Renal pelvis (tissue), 4 donors: ENCODE data around the gene AUTS2. TPM values are rescaled to one million over a fixed set of nuclear protein-coding genes. Genes with fewer than 3 reads are reported as not detected.

Experiments used
- DNase-seq: peaks from one replicate; pipeline ENCODE4 v3.0.0-alpha.2; 2013
- polyA plus RNA-seq, 3 donors: library from polyadenylated mRNA; unstranded; fragments of 120-200 nt; gene quantifications; one replicate each; pipeline ENCODE4 v1.2.1, GENCODE V29; 2013; ENCODE audit not compliant: insufficient read length in 3 of 3

The AUTS2 gene
- polyA plus RNA-seq, 3 donors: 85.8 to 114 (median 86.6) TPM

- DNase-seq: no peak
Measured at GRCh38 chr7:70533614-70534013, 935.3 kb downstream of the AUTS2 start.

DNA sequence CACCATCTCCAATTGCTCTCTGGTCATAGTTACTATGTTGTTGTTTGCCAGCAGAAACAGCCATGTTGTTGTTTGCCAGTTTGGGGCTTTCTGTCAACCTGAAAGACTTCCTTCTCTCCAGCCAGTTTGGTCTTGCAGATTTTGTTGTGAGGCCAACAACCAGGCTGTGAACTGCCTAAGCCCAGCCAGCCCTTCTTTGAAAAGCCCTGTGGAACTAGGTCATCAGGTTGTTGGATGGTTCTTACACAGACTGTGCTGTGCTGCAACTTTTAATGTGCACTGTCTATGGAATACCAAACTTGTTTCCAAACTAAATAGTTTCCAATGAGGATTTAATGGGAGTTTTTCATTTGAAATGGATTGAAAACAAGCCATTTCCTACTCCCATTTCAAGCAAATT lies 940.9 kb downstream of the AUTS2 start:
- DNase-seq: no peak

DNA sequence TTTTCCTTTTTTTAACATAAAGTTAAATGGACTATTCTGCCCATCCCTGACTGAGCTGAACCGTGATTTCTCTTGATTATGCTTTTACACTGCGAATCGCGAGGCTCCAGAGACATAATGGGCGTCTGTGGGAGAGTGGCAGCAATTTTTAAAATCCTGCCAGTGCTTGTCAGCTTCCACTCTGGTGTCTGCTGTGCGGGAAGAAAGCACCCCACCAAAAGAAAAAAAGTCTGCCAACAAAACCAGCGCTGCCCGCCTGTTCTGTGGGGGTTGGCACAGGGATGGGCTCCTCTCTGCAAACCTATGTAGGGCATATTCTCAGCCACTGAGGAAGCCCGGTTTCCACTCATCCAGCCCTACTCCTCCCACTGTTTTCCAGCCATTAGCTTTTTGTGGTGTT lies 941.3 kb downstream of the AUTS2 start:
- no peak for DNase-seq

DNA sequence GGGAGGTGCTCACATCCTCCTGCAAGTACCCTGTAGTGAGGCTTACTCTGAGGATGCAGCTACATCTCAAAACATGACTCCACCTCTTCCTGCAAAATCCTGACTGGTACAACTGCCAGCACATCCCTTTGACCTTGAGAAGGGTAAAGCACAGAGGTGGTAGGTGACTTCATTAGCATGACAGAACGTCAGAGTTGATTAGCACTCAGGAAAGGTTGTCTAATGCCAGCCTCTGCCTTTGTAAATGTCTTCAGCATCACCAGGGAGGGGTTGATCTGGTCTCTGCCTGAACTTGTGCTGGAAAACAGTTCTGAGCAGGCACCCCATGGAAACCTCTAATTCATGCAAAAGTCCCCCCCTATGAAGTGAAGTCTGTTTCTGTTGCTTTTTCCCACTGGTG lies 942.4 kb downstream of the AUTS2 start:
- DNase-seq: no peak

DNA sequence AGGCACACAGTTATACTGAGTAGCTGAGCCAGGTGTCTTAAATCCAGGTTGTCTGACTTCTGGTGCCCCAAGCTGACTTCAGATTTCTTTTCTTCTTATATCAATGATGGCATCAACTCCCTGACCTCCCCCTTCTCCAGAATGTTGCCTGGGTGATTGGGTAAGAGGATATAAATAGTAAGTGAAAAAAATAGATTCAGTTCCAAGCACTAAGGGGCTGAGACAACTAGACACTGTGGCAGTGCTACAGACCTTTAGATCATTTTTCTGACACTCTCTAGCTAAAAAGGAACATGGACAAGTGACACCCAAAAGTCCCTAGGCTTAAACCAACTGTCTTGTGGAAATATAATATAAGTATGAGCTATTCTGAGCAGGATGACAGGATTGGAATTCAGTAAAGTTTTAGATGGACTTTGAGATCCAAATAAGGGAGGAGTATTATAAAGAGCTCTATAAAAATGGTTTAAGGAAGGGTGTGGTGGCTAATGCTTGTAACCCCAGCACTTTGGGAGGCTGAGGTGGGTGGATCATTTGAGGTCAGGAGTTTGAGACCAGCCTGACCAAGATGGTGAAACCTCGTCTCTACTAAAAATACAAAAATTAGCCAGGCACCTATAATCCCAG lies 944.6 kb downstream of the AUTS2 start:
- DNase-seq: no peak

DNA sequence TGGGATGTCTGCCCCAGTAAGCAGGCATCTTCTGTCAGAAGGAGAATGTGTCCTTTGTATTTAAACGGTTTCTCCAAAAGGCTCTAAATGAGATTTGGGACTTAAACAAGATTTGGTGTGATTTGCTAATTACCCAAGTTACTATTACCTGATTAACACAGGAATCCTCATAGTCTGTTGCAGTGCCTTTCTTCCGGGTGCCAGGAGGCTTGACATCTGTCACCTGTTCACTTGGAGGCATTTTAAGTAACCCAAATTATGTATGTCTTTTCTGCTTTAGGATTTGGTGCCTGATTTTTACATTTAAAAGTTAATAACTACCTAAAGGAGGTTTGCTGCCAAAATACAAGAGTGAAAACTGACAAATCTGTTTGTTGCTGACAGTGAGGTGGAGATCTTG lies 945.7 kb downstream of the AUTS2 start:
- no peak for DNase-seq

DNA sequence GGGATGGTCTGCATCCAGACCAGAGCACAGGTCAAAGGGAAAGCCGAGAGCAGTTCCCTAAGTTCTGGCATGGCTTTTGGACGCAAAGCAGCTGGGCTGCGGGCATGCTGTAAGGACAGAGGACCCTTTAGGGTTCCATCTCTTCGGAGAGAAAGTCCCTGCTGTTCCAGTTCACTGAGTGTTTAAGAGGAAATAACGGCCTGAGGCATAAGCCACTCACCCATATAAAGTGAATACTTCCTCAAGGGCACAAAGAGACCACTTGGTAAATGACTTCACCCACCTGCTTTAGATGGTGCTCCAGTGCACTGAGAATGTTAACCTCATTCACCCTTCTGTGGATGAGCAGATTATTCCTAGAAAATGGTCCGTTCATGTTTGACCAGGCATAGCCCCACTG lies 946.9 kb downstream of the AUTS2 start:
- no peak for DNase-seq

GRCh38 chr7:70552141-70552540 lies 953.9 kb downstream of the AUTS2 start:
- DNase-seq: no peak

DNA sequence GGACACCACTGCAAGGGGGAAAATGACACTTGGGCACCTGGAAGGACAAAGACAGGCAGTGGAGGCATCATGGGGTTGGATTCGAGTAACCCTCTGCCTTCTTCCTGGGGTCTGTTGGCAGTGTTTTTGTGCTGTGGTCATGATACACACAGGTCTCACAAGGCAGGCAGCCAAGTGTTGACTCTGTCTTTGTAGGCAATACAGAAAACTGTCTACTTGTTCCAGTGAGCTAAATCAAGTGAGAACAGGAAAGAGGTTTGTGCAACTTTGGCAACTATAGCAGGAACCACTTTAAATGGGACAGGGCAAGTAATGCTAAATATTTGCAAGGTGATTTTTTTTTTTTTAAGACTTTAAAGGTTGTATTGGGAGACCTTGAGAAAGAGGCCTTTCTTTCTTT lies 955.1 kb downstream of the AUTS2 start:
- DNase-seq: no peak

DNA sequence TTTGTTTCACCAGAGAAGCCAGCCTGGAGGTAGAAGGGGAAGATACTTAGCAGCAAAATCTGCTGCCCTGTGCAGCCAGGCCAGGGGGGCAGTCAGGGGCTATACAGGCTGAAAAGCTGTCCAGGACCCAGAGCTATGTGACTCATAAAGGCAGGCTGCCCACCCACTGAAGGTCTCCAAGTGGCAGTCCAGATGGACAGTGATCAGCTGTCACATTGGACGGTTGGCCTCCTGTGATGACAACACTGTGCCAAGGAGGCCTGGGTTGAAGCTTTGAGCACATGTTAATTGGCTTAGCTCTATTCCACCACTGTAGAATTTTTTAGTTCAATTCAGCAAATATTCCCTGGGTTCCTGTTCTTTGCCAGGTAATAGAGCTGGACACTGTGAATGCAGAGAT lies 956.4 kb downstream of the AUTS2 start:
- no peak for DNase-seq

GRCh38 chr7:70556761-70557160 lies 958.5 kb downstream of the AUTS2 start:
- no peak for DNase-seq

GRCh38 chr7:70557338-70557737 lies 959.1 kb downstream of the AUTS2 start:
- no peak for DNase-seq

GRCh38 chr7:70559815-70560214 lies 961.5 kb downstream of the AUTS2 start:
- DNase-seq: no peak

DNA sequence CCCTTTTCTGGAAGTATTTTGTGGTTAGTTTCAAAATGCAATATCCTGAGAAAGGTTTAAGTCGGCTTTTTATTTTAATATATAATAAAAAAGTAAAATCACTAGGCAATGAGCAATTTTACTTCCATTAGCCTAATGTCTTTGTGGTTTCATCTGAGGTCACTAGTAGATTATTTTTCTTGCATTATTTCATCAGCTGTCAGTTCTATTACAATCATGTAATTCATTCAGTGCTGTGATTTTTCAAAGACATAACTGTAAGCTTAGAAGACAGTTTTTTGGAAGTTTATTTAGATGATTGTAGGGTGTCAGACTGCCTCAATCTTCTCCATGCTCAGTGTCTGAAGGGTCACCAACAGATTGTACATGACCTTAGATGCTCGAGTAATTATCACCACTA lies 965.7 kb downstream of the AUTS2 start:
- DNase-seq: no peak

DNA sequence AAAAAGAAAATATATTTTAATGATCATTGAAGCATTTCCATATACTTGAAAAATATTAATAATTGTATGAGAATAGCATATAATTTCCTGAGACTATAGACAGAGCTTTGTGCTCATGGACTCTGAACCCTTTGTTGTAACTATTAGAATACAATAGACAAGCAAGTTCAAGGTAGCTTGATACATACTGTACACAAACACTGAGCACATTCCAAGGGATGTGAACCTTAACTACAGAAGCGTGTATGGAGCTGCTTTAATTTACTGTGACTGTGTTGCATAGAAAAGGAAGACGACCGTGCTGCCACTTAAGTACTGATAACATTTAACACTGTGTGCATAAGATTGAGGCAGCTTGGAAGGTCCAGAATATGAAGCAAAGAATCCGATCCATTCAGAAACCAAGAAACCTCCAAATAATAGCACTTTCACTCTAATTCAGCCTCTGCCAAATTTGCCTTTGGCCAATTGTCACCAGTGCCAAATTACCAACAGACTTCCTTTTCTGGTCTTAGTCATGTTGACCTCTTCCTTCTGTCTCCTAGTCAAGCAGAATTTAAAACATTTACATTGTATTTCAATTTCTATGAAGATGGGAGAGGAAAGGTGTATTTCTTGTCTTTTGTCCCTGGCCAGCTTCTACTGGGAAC lies 967.6 kb downstream of the AUTS2 start:
- no peak for DNase-seq

DNA sequence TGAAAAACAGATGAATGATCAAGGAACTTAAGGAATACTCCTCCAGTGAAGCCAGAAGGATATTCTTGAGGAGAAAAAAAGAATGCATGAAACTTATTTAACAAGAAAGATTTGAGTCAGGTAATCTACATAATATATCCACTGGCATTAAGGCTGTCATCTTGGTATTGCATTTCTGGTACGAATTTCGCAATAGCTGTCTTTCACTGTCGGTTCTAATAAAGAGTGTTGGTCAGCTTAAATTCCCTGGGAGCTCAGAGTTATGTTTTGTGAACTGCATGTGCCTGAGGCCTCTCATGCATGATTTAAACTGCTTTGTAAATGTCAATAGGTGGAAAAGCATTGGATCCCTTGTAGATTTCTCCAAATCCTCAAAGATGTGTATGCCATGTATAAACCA lies 968.4 kb downstream of the AUTS2 start:
- no peak for DNase-seq

DNA sequence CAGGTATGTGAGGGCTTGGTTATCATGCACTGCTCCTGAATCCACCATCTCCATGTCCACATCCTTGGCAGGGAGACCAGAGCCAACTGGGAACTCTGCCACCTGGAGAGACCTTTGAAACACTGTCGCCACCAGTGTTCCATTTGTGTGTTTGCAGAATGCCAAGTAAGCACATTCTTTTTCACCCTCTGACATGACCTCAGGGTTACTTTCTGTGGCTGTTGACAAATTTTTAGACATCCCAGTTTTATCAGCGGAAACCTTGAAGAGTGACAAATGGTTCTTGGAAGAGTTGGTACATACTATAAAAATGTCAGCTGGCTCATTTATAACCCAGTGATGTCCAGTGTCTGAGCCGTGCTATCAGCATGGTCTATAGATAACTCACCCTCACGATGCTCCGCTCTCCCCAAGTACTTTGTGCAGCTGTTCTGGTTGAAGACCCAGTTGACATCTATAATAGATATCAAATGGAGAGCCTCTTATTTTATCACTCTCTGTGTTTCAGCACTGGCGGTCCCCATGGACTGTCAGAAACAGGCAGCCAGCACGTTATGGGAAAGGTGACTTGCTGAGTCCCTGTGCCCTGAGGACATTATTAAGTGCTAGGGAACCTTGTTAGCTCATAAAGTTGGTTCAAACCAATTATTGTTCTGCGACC lies 970.5 kb downstream of the AUTS2 start:
- no peak for DNase-seq

DNA sequence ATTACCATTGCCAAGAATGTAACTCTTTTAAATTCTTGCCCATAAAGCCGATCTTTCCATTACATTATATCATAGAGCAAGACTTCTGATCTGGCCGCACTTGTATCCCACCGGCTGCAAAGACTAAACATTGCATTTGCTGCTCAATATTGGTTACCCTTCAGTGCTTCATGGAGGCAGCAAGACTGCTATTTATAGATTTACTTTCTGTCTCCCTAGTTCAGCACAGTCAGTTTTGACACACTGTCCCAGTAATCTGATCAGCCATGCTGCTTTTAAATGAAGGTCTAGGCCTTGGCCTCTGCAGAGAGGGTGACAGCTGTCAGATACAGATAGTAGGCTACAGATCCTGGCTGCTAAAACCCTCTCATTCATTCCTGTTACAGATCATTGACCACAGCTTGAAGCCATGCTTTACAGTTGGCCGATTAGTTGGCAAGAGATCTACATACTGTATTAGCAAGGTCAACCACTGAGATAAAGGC lies 971.1 kb downstream of the AUTS2 start:
- no peak for DNase-seq

- DNase-seq: no peak
Measured at GRCh38 chr7:70570029-70570428, 971.8 kb downstream of the AUTS2 start.

DNA sequence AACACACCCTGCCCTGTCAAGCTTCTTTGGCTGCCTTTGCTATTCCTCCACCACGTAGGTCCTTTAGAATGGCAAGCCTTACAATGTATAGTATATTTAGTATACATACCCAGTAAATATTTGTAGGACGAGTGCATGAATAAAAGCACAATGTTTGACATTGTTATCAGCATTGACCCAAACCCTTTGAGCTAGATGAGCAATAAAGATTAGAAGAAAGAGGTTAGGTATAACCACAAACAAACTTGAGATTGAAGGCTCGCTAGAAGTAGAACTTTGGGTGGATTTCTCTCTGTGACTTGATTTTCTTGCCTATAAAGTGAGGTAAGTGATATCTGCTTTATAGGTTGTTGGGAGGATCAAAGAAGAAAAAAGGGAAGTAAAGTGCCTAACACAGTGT lies 972.7 kb downstream of the AUTS2 start:
- no peak for DNase-seq

DNA sequence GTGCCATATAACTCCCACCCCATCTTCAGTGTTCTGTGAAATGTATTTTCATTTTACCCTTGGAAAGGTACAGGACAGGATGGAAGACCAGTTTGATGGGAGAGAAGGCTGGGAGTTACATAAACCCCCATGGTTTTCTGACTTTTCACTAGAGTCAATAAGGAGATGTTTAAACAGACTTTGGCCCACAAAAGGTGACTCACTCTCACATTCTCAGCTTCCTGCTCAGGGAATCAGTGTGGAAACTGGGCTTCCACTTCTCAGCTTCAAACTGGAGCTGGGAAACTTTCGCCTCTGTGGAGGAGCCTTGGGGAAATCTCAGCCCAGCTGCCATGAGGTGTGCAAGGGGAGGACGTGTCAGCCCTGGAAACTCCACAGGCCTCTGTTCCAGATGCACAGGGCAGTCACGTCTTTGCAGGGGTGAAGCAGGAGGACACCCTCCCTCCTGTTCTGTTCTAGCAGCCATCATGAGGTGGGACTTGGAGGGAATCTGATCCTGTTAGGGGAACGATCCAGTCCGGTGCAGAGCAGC lies 973.2 kb downstream of the AUTS2 start:
- no peak for DNase-seq

DNA sequence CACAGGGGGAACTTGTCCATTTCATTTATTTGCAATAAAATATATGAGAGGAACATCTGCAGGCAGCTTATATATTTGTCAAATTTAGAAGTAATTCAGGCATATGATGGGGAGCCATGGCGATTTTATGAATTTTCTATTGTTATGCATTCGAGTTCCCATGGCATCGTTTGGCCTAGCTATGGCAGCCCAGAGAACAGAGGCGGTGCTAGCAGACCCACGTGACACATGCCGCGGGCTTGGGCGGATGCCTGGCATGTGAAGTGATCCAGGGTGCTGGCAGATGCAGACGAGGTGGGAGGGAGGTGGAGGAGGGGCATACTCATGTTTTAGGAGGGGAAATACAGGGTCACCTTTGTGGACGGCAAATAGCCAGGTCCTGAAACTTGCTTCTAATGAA lies 973.7 kb downstream of the AUTS2 start:
- DNase-seq: no peak

DNA sequence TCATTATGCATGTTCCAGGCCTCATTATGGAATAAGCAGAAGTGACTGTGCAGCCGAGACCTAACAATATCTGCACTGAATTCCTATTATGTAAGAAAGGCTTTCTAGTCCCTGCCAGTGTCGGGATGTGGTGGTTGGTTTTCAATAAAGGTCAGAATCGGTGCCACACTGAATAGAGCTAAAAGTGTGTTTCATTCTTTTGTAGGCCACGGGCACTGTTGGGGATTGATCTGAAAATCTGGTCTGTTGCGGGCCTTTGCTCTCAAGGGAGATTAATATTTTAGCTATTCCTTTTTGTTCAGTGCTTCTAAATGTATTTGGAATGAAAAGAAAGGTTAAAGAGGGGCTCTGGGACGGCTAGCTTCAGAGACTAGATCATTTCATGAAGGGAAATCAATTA lies 974.3 kb downstream of the AUTS2 start:
- no peak for DNase-seq
